Measurements from ENCODE around the gene VMAC. TPM values are rescaled to one million over a fixed set of nuclear protein-coding genes. Genes with fewer than 3 reads are reported as not detected.

Gene VMAC
- total and polyA plus RNA-seq, 8 donors, result 3.6 to 60.8 (median 6.7) TPM

- no peaks in the 10 kb centered on the region for H3K9me3 ChIP-seq
- DNase-seq, result no peak
- H3K36me3 ChIP-seq, result peaks cover 0 to 5% (median 2%) of the 10 kb centered on the region in 4 donors
- peaks cover 83 to 100% (median 98%) of the 10 kb centered on the region in 4 donors for H3K4me1 ChIP-seq
- intact Hi-C loops (cut with DNase I; ENCODE audit: low total_unique reads), result no loop called here
- TF ChIP-seq POLR2AphosphoS5 (IDR thresholded peaks at IDR 0.05) (no peak), POLR2A (IDR thresholded peaks at IDR 0.05) (no peak), CTCF (IDR thresholded peaks at IDR 0.05) (no peak)
- H3K27ac ChIP-seq, result peak overlapping the region in 4 of 5 donors; percentile 41 to 84 (median 61)
- no peaks in the 10 kb centered on the region for H3K27me3 ChIP-seq
- WGBS, 5 donors, result 63 to 84% (median 75%) methylated on average over 12 of the region's 12 CpGs
- no peak overlapping the region for H3K4me3 ChIP-seq
Measured at GRCh38 chr19:5956728-5957127, 52.1 kb downstream of the VMAC start.

- Histone ChIP-seq H3K9me3 (no peaks in the 10 kb centered on the region), H3K27ac (peak overlapping the region in 2 of 5 donors; percentile 80 to 84), H3K27me3 (no peaks in the 10 kb centered on the region), H3K4me1 (peaks cover 83 to 100% (median 98%) of the 10 kb centered on the region in 4 donors), H3K36me3 (peaks cover 0 to 5% (median 2%) of the 10 kb centered on the region in 4 donors), H3K4me3 (no peak overlapping the region)
- intact Hi-C loops (cut with DNase I; ENCODE audit: low total_unique reads), result no loop called here
- DNase-seq, result no peak
- WGBS, 5 donors, result 42 to 60% (median 52%) methylated on average over 10 of the region's 10 CpGs
- no peak for TF ChIP-seq EP300 (IDR thresholded peaks at IDR 0.05)
- TF ChIP-seq POLR2A (IDR thresholded peaks at IDR 0.05), result no peak
Measured at GRCh38 chr19:5957170-5957569, 52.5 kb downstream of the VMAC start.

- TF ChIP-seq POLR2A (IDR thresholded peaks at IDR 0.05) (no peak), POLR2AphosphoS5 (IDR thresholded peaks at IDR 0.05) (no peak), CTCF (IDR thresholded peaks at IDR 0.05) (no peak), EP300 (IDR thresholded peaks at IDR 0.05) (no peak)
- Histone ChIP-seq H3K27me3 (no peaks in the 10 kb centered on the region), H3K36me3 (peaks cover 0 to 5% (median 2%) of the 10 kb centered on the region in 4 donors), H3K4me1 (peaks cover 83 to 100% (median 97%) of the 10 kb centered on the region in 4 donors), H3K9me3 (no peaks in the 10 kb centered on the region), H3K4me3 (no peak overlapping the region), H3K27ac (peak overlapping the region in 3 of 5 donors; percentile 75 to 84 (median 84))
- DNase-seq, result no peak
- intact Hi-C loops (cut with DNase I; ENCODE audit: low total_unique reads), result no loop called here
- WGBS, 5 donors, result 64 to 75% (median 71%) methylated on average over 15 to 21 of the region's 21 CpGs
Measured at GRCh38 chr19:5958074-5958850, 53.6 kb downstream of the VMAC start.

- peak overlapping the region in 3 of 5 donors; percentile 75 to 84 (median 84) for H3K27ac ChIP-seq
- H3K4me1 ChIP-seq, result peaks cover 80 to 100% (median 95%) of the 10 kb centered on the region in 4 donors
- H3K36me3 ChIP-seq, result peaks cover 0 to 5% (median 2%) of the 10 kb centered on the region in 4 donors
- intact Hi-C loops (cut with DNase I; ENCODE audit: low total_unique reads), result no loop called here
- 85 to 94% (median 90%) methylated on average over 10 of the region's 10 CpGs for WGBS, 5 donors
- H3K27me3 ChIP-seq, result no peaks in the 10 kb centered on the region
- no peak for DNase-seq
- no peaks in the 10 kb centered on the region for H3K9me3 ChIP-seq
- TF ChIP-seq POLR2AphosphoS5 (IDR thresholded peaks at IDR 0.05) (no peak), EP300 (IDR thresholded peaks at IDR 0.05) (no peak), CTCF (IDR thresholded peaks at IDR 0.05) (no peak), POLR2A (IDR thresholded peaks at IDR 0.05) (no peak)
- no peak overlapping the region for H3K4me3 ChIP-seq
Measured at GRCh38 chr19:5958851-5959122, 54.1 kb downstream of the VMAC start.

Data from stomach (tissue), 9 donors.